ENCODE data around the gene XRCC1.

DNA sequence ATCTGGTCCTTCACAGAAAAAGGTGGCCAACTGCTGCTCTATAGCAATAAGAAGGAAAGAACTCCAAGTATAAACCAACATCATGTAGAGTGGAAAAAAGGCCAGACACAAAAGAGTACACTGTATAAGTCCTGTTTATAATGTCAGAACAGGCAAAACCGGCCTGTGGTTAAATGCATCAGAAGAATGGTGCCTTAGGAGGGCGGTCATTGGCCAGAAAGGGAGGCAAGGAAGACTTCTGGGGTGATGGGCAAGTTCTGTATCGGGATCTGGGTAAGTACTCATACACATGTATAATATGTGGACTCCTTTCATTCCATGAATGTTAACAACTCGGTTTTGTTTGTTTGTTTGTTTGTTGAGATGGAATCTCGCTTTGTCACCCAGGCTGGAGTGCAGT lies 52.4 kb downstream of the XRCC1 start:
- TF ChIP-seq, protein P1, sequence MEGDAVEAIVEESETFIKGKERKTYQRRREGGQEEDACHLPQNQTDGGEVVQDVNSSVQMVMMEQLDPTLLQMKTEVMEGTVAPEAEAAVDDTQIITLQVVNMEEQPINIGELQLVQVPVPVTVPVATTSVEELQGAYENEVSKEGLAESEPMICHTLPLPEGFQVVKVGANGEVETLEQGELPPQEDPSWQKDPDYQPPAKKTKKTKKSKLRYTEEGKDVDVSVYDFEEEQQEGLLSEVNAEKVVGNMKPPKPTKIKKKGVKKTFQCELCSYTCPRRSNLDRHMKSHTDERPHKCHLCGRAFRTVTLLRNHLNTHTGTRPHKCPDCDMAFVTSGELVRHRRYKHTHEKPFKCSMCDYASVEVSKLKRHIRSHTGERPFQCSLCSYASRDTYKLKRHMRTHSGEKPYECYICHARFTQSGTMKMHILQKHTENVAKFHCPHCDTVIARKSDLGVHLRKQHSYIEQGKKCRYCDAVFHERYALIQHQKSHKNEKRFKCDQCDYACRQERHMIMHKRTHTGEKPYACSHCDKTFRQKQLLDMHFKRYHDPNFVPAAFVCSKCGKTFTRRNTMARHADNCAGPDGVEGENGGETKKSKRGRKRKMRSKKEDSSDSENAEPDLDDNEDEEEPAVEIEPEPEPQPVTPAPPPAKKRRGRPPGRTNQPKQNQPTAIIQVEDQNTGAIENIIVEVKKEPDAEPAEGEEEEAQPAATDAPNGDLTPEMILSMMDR (IDR thresholded peaks at IDR 0.05), result no peak
- no peak for TF ChIP-seq POLR2A (IDR thresholded peaks at IDR 0.05)
